Astrocyte (in vitro differentiated cells and primary cell): ENCODE results near the gene MATN4. TPM values are rescaled to one million over a fixed set of nuclear protein-coding genes. Genes with fewer than 3 reads are reported as not detected.

Experiments
- DNase-seq: peaks from one replicate; pipeline ENCODE4 v3.0.0-alpha.2; 2010; ENCODE audit warnings: low read depth
- FAIRE-seq: peaks from 2 replicates; lab custom pipeline; 2011; peaks lifted over from hg19 to GRCh38; lab: Jason Lieb, UNC
- H2AFZ ChIP-seq: 2 replicates; pipeline ENCODE4 v1.6.0; 2012; ENCODE audit warnings: low read depth, low read length, inconsistent platforms
- H3K27ac ChIP-seq: 2 replicates; pipeline ENCODE4 v1.5.1; 2011; ENCODE audit warnings: low read depth, low read length, inconsistent platforms
- H3K27me3 ChIP-seq: 2 replicates; pipeline ENCODE4 v1.6.0; 2011; ENCODE audit warnings: low read length, inconsistent platforms; ENCODE audit not compliant: insufficient read depth
- H3K36me3 ChIP-seq: 2 replicates; pipeline ENCODE4 v1.5.1; 2011; ENCODE audit warnings: low read length, inconsistent platforms; ENCODE audit not compliant: insufficient read depth
- H3K4me1 ChIP-seq: 2 replicates; pipeline ENCODE4 v1.5.1; 2011; ENCODE audit warnings: low read length, inconsistent platforms; ENCODE audit not compliant: insufficient read depth
- H3K4me2 ChIP-seq: 2 replicates; pipeline ENCODE4 v1.6.0; 2012; ENCODE audit warnings: low read length, inconsistent platforms
- H3K4me3 ChIP-seq: 2 replicates; pipeline ENCODE4 v1.5.1; 2011; ENCODE audit warnings: low read depth, mild to moderate bottlenecking, low read length, inconsistent platforms; ENCODE audit not compliant: insufficient read depth
- H3K79me2 ChIP-seq: 2 replicates; pipeline ENCODE4 v1.6.0; 2012; ENCODE audit warnings: mild to moderate bottlenecking, low read length, inconsistent platforms; ENCODE audit not compliant: insufficient read depth
- H3K9ac ChIP-seq: 2 replicates; pipeline ENCODE4 v1.6.0; 2012; ENCODE audit warnings: mild to moderate bottlenecking, low read length, inconsistent platforms
- H3K9me3 ChIP-seq: 2 replicates; pipeline ENCODE4 v1.5.1; 2012; ENCODE audit warnings: low read depth, mild to moderate bottlenecking, low read length, inconsistent platforms; ENCODE audit not compliant: insufficient read depth
- H4K20me1 ChIP-seq: 2 replicates; pipeline ENCODE4 v1.6.0; 2012; ENCODE audit warnings: low read length, inconsistent platforms; ENCODE audit not compliant: insufficient read depth
- H3K27ac Mint-ChIP-seq: one replicate; pipeline ENCODE4 v1.8.0; 2021; ENCODE audit warnings: mild to moderate bottlenecking, mixed read lengths; ENCODE audit not compliant: unreplicated experiment
- H3K27me3 Mint-ChIP-seq: one replicate; pipeline ENCODE4 v1.8.0; 2021; ENCODE audit warnings: low read depth, mixed read lengths; ENCODE audit not compliant: unreplicated experiment
- H3K36me3 Mint-ChIP-seq: one replicate; pipeline ENCODE4 v1.8.0; 2021; ENCODE audit warnings: low read depth, mixed read lengths; ENCODE audit not compliant: unreplicated experiment
- H3K4me1 Mint-ChIP-seq: one replicate; pipeline ENCODE4 v1.8.0; 2021; ENCODE audit warnings: low read depth, mixed read lengths; ENCODE audit not compliant: unreplicated experiment
- H3K4me3 Mint-ChIP-seq: one replicate; pipeline ENCODE4 v1.8.0; 2021; ENCODE audit warnings: mild to moderate bottlenecking, moderate library complexity, mixed read lengths; ENCODE audit not compliant: unreplicated experiment
- H3K9me3 Mint-ChIP-seq: one replicate; pipeline ENCODE4 v1.8.0; 2021; ENCODE audit warnings: mild to moderate bottlenecking, mixed read lengths; ENCODE audit not compliant: unreplicated experiment
- CTCF ChIP-seq: IDR thresholded peaks from 2 replicates; pipeline ENCODE4 v1.5.1; 2011; ENCODE audit warnings: low read depth, mild to moderate bottlenecking, inconsistent platforms, low read length, moderate library complexity; ENCODE audit not compliant: insufficient read depth
- EZH2 ChIP-seq: IDR thresholded peaks from 2 replicates; pipeline ENCODE4 v1.6.1; 2012; ENCODE audit warnings: mild to moderate bottlenecking, low read length, inconsistent platforms; ENCODE audit not compliant: insufficient read depth
- total RNA-seq: library from RNA; stranded (reverse); gene quantifications from 2 replicates; pipeline ENCODE4 v1.2.1, GENCODE V29; 2021

Gene MATN4
- total RNA-seq, 1 donor from 2014 or later = 0.20 TPM

- H3K4me1 ChIP-seq = peaks cover 49% of the 10 kb centered on the region
- H3K4me3 ChIP-seq = peak overlapping the region; percentile 92
- peak overlapping the region; percentile 99 for H3K9ac ChIP-seq
- H3K36me3 ChIP-seq = no peaks in the 10 kb centered on the region
- TF ChIP-seq CTCF = no peak
- TF ChIP-seq EZH2 = no peak
- Mint-ChIP-seq H3K36me3 (no peaks in the 10 kb centered on the region), H3K27ac (peak overlapping the region; percentile 62), H3K9me3 (no peaks in the 10 kb centered on the region), H3K4me3 (peak overlapping the region; percentile 97), H3K4me1 (peaks cover 44% of the 10 kb centered on the region), H3K27me3 (no peaks in the 10 kb centered on the region)
- FAIRE-seq (no peak), DNase-seq (no peak)
- H3K9me3 ChIP-seq = no peaks in the 10 kb centered on the region
- peak overlapping the region; percentile 90 for H3K27ac ChIP-seq
- peak overlapping the region; percentile 95 for H3K4me2 ChIP-seq
- no peak overlapping the region for H2AFZ ChIP-seq
- H3K79me2 ChIP-seq = peaks cover 57% of the 10 kb centered on the region
- H3K27me3 ChIP-seq = no peaks in the 10 kb centered on the region
- H4K20me1 ChIP-seq = peaks cover 36% of the 10 kb centered on the region
Measured at GRCh38 chr20:45347297-45347935, 39.3 kb upstream of the MATN4 start.

- H3K27ac Mint-ChIP-seq = peak overlapping the region; percentile 62
- H4K20me1 ChIP-seq = peaks cover 36% of the 10 kb centered on the region
- FAIRE-seq (no peak), DNase-seq (no peak)
- no peak for TF ChIP-seq CTCF
- TF ChIP-seq EZH2 = no peak
- no peaks in the 10 kb centered on the region for H3K27me3 ChIP-seq
- H3K27me3 Mint-ChIP-seq = no peaks in the 10 kb centered on the region
- peak overlapping the region; percentile 99 for H3K9ac ChIP-seq
- peak overlapping the region; percentile 90 for H3K27ac ChIP-seq
- H3K79me2 ChIP-seq = peaks cover 63% of the 10 kb centered on the region
- H3K4me2 ChIP-seq = peak overlapping the region; percentile 95
- peaks cover 50% of the 10 kb centered on the region for H3K4me1 Mint-ChIP-seq
- no peaks in the 10 kb centered on the region for H3K9me3 ChIP-seq
- H3K4me1 ChIP-seq = peaks cover 55% of the 10 kb centered on the region
- no peaks in the 10 kb centered on the region for H3K36me3 ChIP-seq
- peak overlapping the region; percentile 97 for H3K4me3 Mint-ChIP-seq
- H3K4me3 ChIP-seq = peak overlapping the region; percentile 92
- no peaks in the 10 kb centered on the region for H3K36me3 Mint-ChIP-seq
- H2AFZ ChIP-seq = no peak overlapping the region
- no peaks in the 10 kb centered on the region for H3K9me3 Mint-ChIP-seq
Measured at GRCh38 chr20:45346851-45347250, 38.8 kb upstream of the MATN4 start.

- Histone ChIP-seq H3K4me2 (peak overlapping the region; percentile 95), H3K4me3 (peak overlapping the region; percentile 92), H3K79me2 (peaks cover 68% of the 10 kb centered on the region), H3K36me3 (no peaks in the 10 kb centered on the region), H2AFZ (no peak overlapping the region), H3K9me3 (no peaks in the 10 kb centered on the region), H4K20me1 (peaks cover 42% of the 10 kb centered on the region), H3K9ac (peak overlapping the region; percentile 99), H3K27ac (peak overlapping the region; percentile 90), H3K4me1 (peaks cover 60% of the 10 kb centered on the region), H3K27me3 (no peaks in the 10 kb centered on the region)
- Mint-ChIP-seq H3K27ac (peak overlapping the region; percentile 6), H3K9me3 (no peaks in the 10 kb centered on the region), H3K27me3 (no peaks in the 10 kb centered on the region), H3K4me1 (peaks cover 53% of the 10 kb centered on the region), H3K4me3 (peak overlapping the region; percentile 97), H3K36me3 (no peaks in the 10 kb centered on the region)
- no peak for FAIRE-seq
- no peak for DNase-seq
- TF ChIP-seq CTCF = no peak
Measured at GRCh38 chr20:45346291-45346718, 38.2 kb upstream of the MATN4 start.
